LNCaP clone FGC (cell line): ENCODE measurements around the gene LGMN.

ENCODE experiments used
- DNase-seq: peaks from one replicate; pipeline ENCODE4 v3.0.0-alpha.2; 2011; ENCODE audit warnings: low read depth
- H3K4me3 ChIP-seq: 2 replicates; pipeline ENCODE4 v1.5.1; 2011; ENCODE audit warnings: mild to moderate bottlenecking, low read depth, low read length, control low read depth
- CTCF ChIP-seq: IDR thresholded peaks from 2 replicates; pipeline ENCODE4 v1.5.1; 2012; ENCODE audit warnings: mild to moderate bottlenecking; ENCODE audit not compliant: control insufficient read depth, insufficient read depth; ENCODE audit errors: extremely low read depth

Gene LGMN

GRCh38 chr14:92704821-92705220 is 43.6 kb downstream of the LGMN start:
- TF ChIP-seq CTCF, result no peak
- no peak for DNase-seq
- H3K4me3 ChIP-seq, result no peak overlapping the region

GRCh38 chr14:92704036-92704804 is 44.2 kb downstream of the LGMN start:
- no peak for TF ChIP-seq CTCF
- H3K4me3 ChIP-seq, result no peak overlapping the region
- DNase-seq, result no peak

- no peak for DNase-seq
- no peak for TF ChIP-seq CTCF
- H3K4me3 ChIP-seq, result no peak overlapping the region
These were observed 44.9 kb downstream of the LGMN start for GRCh38 chr14:92703516-92703915.

- no peak overlapping the region for H3K4me3 ChIP-seq
- TF ChIP-seq CTCF, result no peak
- DNase-seq, result no peak
These were observed 45.9 kb downstream of the LGMN start for GRCh38 chr14:92702441-92702918.

GRCh38 chr14:92701826-92702225 is 46.6 kb downstream of the LGMN start:
- no peak for DNase-seq
- no peak for TF ChIP-seq CTCF
- no peak overlapping the region for H3K4me3 ChIP-seq

GRCh38 chr14:92698393-92698792 is 50.0 kb downstream of the LGMN start:
- no peak for TF ChIP-seq CTCF
- H3K4me3 ChIP-seq, result no peak overlapping the region
- DNase-seq, result no peak

GRCh38 chr14:92696366-92696765 is 52.1 kb downstream of the LGMN start:
- no peak overlapping the region for H3K4me3 ChIP-seq
- no peak for TF ChIP-seq CTCF
- no peak for DNase-seq
